ENCODE results near the gene MYO10.
"Not testable (repeated sequence)": the region's sequence is repeated elsewhere in the genome, so short reads cannot be mapped to it uniquely, and the experiment has no call there.

The MYO10 gene

DNA sequence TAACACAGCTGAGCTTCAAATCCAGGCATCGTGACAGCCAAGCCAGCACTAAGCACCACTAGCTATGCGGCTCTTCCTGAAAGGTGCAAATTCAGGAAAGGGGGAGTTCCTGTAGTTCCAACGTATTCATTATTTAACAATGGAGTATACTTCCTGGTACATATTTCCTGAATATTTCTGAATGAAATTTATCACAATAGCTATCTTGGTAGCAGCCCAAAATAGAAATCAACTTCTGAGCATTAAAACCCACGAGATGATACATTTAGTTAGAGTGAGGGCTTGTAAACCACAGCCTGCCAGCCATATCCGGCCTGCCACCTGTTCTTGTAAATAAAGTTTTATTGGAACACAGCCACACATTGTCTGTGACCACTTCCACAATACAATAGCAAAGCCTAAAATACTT, 209.5 kb downstream of the MYO10 start:
- in situ Hi-C loops (cut with HindIII; ENCODE audit: low sequenced_read_pairs) = no loop called here

DNA sequence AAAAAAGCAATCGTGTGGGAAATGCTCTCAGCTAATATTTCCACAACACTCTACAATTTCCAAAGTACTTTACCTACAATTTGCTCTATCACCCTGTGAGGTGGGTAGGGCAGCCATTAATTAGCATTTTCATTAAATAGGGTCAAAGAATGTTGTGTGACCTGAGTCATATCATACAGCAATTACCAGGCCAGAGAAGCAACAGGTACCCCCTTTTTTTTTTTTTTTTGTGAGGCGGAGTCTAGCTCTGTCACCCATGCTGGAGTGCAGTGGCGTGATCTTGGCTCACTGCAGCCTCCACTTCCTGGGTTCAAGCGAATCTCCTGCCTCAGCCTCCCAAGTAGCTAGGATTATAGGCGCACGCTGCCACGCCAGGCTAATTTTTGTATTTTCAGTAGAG, 210.5 kb downstream of the MYO10 start:
- in situ Hi-C loops (cut with HindIII; ENCODE audit: low sequenced_read_pairs) = no loop called here

- in situ Hi-C loops (cut with HindIII; ENCODE audit: low sequenced_read_pairs) = no loop called here
Observed at GRCh38 chr5:16723821-16724220, 212.3 kb downstream of the MYO10 start.

DNA sequence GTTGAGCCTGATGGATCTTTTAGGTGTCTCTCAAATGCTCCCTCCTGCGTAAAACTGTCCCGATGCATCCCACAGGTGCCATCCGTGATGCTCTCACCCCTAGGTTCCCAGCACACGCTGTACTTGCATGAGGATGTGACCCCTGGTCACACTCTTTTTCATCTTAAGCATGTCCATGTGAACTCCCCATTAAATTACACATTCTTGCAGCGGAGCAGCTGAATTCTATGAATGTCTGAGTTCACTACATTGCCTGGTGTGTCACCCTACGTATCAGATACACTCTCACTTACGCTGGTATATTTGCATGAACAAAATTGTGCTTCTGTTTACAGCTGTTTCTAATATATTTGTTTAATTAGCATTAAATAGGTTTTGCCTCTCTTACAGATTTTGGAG, 214.0 kb downstream of the MYO10 start:
- in situ Hi-C loops (cut with HindIII; ENCODE audit: low sequenced_read_pairs) = no loop called here

DNA sequence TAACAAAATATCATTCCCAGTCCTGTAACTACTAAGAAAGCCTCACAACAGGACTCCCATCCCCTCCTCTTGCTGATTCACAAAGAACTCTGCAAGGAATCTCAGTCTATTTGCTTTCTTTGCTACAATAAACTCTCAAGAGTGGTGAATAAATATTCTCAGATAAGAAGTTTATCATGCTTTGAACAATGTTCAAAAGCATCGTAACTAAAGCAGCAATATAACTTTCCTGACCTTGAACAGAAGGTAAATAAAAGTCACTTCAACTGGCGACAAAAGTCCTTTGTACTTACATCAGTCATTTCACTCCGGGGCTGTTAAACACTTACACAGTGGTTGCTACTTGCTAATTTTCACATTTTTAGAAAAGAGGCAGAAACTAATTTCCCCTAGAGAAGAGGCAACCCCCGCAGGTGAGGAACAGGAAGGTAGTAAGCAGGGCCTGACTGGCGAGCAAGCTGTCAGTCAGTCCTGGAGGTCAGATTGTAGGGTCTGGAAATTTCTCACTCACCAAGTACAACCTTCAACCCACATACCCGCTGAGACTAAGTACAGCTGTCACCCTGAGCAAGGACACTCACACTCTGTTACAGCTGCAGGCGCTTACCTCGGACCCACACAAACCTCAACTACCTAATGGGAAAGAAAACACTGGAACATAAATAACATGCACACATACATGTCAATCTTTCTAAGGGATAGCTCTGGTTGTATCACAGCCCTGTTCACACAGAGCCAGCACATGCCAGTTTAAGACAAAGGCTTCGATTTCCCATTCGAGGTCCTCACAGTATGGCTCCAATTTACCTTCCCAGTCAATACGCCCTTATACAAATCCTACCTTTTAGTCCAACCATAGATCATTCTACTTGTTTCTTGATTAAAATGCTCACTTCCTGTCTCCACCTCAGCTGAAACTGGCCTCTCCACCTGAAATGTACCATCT, 214.7 kb downstream of the MYO10 start:
- in situ Hi-C loops (cut with HindIII; ENCODE audit: low sequenced_read_pairs) = no loop called here

GRCh38 chr5:16718036-16718435, 218.1 kb downstream of the MYO10 start:
- in situ Hi-C loops (cut with HindIII; ENCODE audit: low sequenced_read_pairs) = not testable (repeated sequence)

DNA sequence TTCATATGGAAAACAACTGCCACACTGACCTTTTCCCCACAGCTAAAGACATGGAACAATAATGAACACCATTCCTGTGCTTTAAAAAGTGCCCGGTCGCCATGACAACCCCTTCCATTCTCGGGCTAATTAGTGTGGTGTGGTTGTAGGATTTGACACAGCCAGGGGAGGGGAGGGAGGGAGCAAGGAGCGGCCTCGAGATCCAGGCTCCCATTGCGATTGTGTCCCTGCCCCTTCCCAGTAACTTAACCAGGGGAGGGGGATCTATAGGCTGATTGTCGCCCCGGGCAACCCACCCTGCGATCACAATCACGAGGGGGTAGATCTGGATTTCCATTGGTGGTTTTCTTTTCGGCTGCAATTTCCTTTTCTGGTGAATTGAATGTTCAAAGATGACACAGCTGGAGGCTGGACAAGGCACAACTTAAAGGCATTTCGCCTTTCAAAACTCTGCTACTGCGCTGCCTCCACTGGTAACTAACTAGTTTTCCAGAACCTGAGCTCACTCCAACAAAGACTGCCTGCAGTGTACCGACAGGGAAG, 222.6 kb downstream of the MYO10 start:
- in situ Hi-C loops (cut with HindIII; ENCODE audit: low sequenced_read_pairs) = no loop called here

DNA sequence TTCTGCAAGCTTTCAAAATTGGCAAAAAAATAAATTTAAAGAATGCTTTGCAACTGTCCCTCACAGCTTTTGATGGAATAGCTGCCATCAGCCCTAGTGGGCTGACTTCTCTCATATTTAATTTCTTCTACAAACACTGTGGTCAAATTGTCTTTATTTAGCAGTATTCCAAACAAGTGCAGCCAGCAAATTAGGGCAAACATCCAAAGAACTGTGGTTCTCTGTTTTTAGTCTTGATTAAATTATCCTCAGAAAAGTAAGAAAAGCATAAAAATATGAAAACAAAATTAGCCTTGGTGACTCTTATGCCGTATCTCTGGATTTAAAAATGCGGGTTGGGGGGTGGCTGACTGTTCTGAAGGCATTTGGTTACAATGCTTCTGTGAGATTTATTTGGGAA, 223.5 kb downstream of the MYO10 start:
- in situ Hi-C loops (cut with HindIII; ENCODE audit: low sequenced_read_pairs) = no loop called here

DNA sequence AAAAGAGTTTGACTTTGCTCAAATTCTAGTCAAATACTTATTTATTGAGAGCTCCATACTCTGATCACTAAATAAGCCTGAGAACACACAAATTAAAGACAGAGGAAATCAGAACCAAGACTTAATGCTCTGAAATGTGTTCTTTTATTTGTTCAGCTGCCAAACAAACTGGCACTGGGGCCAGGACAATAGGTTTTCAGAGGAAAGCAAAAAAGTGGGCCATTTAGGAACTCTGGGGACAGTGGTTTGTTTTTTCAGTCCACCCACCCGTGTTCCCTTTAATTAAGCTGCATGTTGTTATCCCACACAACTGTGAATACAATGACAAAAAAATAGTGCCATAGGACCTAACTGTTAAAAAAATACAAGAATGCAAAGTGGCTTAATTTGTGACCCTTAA, 223.9 kb downstream of the MYO10 start:
- in situ Hi-C loops (cut with HindIII; ENCODE audit: low sequenced_read_pairs) = no loop called here

GRCh38 chr5:16709691-16710433, 226.2 kb downstream of the MYO10 start:
- in situ Hi-C loops (cut with HindIII; ENCODE audit: low sequenced_read_pairs) = no loop called here

DNA sequence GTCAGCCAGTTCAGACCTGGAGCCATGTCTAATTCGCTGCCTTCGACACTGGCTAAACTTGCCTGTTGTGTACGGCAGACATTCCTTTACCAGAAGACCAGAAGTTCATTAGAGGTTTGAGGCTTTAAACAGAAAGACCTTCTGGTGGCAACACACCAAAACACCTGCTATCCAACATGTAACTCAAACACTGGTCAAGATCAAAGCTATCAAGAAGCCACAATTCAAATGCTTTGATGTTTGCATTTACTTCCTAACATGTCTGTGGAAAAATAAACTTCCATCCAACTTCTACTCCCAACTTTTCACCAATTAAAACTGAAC, 228.3 kb downstream of the MYO10 start:
- in situ Hi-C loops (cut with HindIII; ENCODE audit: low sequenced_read_pairs) = no loop called here

- in situ Hi-C loops (cut with HindIII; ENCODE audit: low sequenced_read_pairs) = no loop called here
Observed at GRCh38 chr5:16707168-16707868, 228.8 kb downstream of the MYO10 start.

- in situ Hi-C loops (cut with HindIII; ENCODE audit: low sequenced_read_pairs) = no loop called here
Observed at GRCh38 chr5:16704945-16705344, 231.1 kb downstream of the MYO10 start.

- in situ Hi-C loops (cut with HindIII; ENCODE audit: low sequenced_read_pairs) = no loop called here
Observed at GRCh38 chr5:16702964-16703363, 233.1 kb downstream of the MYO10 start.

DNA sequence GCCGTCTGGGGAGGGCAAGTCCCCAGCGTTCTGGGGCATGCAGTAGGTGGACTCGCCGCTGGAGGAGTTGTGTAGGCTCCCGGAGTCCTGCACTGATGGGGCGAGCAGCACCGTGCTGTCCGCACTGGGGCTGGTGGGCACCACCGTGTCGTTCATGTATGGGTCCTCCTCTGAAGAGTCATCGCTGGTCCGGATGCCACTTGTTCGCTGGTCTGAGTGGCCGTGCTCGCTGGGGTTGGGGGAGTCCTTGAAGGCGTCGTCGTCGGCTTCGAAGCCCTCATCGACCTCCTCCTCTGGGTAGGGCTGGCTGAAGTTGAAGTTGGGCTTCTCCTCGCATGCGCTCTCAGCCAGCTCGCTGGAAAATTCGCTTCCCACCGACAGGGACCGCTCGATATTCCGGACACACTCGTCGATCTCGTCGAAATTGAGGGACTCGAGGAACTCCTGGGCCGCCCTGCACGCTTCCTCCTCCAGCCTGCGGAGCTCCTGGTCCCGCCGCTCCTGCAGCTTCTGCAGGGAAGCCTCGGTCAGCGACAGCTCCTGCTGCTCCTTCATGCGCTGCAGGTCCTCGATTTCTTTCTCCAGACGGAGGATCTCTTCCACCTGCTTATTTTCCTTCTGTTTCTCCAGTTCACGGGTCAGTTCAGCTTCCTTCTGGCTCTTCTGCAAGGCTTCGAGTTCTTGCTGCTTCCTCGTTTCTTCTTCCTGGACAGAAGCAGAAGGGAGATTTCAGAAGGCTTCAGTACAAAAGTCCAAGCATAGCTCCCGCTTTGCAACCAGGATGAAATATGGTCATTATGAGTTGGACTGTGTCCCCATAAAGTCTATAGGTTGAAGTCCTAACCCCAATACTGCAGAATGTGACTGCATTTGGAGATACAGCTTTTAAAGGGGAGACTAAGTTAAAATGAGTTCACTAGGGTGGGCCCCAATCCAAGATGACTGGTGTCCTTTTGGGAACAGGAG, 234.7 kb downstream of the MYO10 start:
- in situ Hi-C loops (cut with HindIII; ENCODE audit: low sequenced_read_pairs) = no loop called here

DNA sequence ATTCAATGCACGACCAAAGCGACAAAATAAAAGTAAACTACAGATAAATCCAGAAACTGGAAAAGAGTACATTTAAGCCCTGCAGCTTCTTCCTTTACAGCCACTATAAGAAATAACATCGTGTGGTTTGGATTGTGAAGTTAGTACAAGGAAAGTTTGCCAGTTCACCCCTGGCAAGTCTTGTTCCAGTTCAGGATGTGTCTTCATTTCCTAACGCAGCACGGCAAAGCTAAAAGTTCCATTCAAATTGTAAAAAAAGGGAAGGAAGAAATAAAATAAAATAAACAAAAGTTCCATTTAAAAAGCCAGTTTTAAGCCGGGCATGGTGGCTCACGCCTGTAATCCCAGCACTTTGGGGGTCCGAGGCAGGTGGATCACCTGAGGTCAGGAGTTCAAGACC, 236.0 kb downstream of the MYO10 start:
- in situ Hi-C loops (cut with HindIII; ENCODE audit: low sequenced_read_pairs) = no loop called here

DNA sequence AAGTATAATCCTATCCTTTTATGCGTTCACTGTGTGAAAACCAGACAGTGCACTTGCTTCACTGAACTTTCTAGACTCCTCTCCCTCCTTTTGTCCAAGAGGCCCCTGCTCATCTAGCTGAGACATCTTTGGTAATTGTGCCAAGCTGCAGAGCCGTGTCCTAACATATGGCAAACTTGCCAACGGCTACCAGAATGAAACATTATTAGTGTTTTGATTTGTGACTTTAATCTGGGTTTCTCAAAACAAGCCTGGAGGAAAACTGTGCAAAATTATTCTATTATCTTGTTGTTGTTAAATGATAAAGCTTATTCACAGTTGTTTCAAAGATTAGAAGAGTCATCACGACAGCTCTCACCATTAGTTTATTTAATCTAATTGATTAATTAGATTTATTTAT, 240.3 kb downstream of the MYO10 start:
- in situ Hi-C loops (cut with HindIII; ENCODE audit: low sequenced_read_pairs) = no loop called here

DNA sequence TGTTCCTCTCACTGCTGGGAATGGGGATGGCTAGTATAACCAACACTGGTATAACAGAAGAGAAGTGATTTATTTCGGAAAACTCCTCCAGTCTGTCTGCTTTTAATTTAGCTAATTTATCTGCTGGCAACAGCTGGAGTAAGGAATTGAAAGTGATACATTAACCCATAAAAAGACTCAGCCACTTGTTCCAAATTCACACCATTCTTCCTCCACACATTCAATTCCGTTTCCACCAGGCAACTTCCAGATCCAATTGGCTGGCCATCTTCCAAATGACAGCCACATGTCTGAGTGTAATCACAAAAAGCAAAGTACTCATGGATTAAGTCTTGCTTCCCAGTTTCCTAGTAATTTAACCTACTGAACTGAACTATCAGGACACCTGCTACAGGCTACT, 242.2 kb downstream of the MYO10 start:
- in situ Hi-C loops (cut with HindIII; ENCODE audit: low sequenced_read_pairs) = no loop called here

DNA sequence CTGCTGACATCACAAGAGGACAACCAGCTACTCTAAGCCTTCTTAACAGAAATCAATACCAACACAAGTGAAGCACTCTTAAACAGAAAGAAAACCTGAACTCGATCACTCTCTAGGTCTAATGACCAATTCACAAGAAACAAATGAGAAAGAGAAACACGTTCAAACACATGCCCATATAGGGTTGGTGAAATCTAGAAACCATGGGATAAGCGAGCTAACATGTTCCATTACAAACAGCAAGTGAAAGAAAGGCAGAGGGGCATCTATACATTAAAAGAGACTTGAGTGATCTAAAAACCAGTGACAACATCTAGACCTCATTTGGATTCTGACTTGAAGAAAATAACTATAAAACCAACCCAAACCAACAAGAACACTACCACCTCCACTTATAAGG, 244.4 kb downstream of the MYO10 start:
- in situ Hi-C loops (cut with HindIII; ENCODE audit: low sequenced_read_pairs) = no loop called here

DNA sequence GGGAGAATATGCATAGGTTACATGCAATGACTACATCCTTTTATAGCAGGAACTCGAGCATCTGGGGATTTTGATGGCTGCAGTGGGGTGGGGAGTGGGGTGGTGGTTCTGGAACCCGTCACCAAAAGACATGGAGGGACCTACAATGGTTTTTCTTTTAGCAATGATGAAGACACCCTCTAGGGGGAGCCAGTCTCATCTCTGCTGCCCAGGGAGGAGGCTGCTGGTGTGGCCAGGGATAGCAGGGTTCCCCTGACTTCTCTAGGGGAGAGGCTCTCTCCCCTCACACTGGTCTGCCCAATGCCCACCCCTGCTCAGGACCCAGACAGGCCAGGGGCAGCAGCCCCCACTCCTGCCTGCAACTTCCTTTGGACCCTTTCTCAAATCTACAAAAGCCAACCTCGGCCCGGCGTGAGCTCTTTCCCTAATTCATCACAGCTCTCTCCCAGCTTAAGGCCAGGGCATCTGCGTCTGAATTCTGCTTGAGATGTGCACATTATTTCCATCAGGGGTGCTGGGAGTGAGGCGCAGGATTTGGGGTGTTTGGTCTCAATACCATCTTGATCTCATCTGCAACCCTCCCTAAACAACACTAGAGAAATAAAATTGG, 245.7 kb downstream of the MYO10 start:
- in situ Hi-C loops (cut with HindIII; ENCODE audit: low sequenced_read_pairs) = no loop called here
